Chondrocyte (in vitro differentiated cells): Measurements from ENCODE around the gene VANGL1. TPM values are rescaled to one million over a fixed set of nuclear protein-coding genes. Genes with fewer than 3 reads are reported as not detected.
"Not testable (repeated sequence)": the region's sequence is repeated elsewhere in the genome, so short reads cannot be mapped to it uniquely, and the experiment has no call there.

ENCODE experiments used
- DNase-seq: peaks from one replicate; pipeline ENCODE4 v3.0.0; 2021; ENCODE audit warnings: mixed read lengths, low spot score
- H3K27ac Mint-ChIP-seq: one replicate; pipeline ENCODE4 v1.8.0; 2021; ENCODE audit warnings: mild to moderate bottlenecking, moderate library complexity, mixed read lengths; ENCODE audit not compliant: unreplicated experiment
- H3K27me3 Mint-ChIP-seq: 2 replicates; pipeline ENCODE4 v1.8.0; 2021; ENCODE audit warnings: low read depth, mixed read lengths
- H3K36me3 Mint-ChIP-seq: 2 replicates; pipeline ENCODE4 v1.8.0; 2021; ENCODE audit warnings: low read depth, mixed read lengths
- H3K4me1 Mint-ChIP-seq: 2 replicates; pipeline ENCODE4 v1.8.0; 2021; ENCODE audit warnings: low read depth, mild to moderate bottlenecking, mixed read lengths
- H3K4me3 Mint-ChIP-seq: one replicate; pipeline ENCODE4 v1.8.0; 2021; ENCODE audit warnings: mild to moderate bottlenecking, moderate library complexity, mixed read lengths; ENCODE audit not compliant: unreplicated experiment
- H3K9me3 Mint-ChIP-seq: 2 replicates; pipeline ENCODE4 v1.8.0; 2021; ENCODE audit warnings: low read depth, mixed read lengths
- total RNA-seq: library from RNA; stranded (reverse); gene quantifications from 3 replicates; pipeline ENCODE4 v1.2.1, GENCODE V29; 2021
- TF ChIP-seq, protein P1 (sequence below): fragments of 200-600 bp; sonication (generic); IDR thresholded peaks from 2 replicates; pipeline ENCODE4 v1.5.0; 2021; ENCODE audit warnings: antibody characterized with exemption, mild to moderate bottlenecking, moderate library complexity

The VANGL1 gene
- total RNA-seq, 1 donor from 2014 or later: 16.2 TPM

DNA sequence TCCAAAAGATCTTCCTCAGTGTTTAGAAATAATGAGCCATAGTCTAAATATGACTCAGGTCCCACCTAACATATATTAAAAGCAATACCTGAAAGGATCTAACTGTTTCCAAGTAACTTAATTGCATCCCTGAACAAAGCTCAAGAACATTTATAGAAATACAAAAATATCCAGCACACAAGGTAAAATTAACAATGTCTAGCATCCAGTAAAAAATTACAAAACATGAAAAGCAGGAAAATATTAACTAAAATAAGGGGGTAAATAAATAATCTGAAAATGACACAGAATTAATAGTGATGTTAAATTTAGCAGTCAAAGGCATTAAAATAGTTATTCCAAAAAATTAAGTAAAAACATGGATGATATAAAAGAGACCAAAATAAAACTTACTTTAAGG lies 21.3 kb upstream of the VANGL1 start:
- Mint-ChIP-seq H3K36me3 (peaks cover 13% of the 10 kb centered on the region), H3K9me3 (peaks cover 29% of the 10 kb centered on the region), H3K27ac (no peak overlapping the region), H3K4me1 (no peaks in the 10 kb centered on the region), H3K4me3 (no peak overlapping the region), H3K27me3 (peaks cover 23% of the 10 kb centered on the region)
- DNase-seq: no peak
- TF ChIP-seq, protein P1, sequence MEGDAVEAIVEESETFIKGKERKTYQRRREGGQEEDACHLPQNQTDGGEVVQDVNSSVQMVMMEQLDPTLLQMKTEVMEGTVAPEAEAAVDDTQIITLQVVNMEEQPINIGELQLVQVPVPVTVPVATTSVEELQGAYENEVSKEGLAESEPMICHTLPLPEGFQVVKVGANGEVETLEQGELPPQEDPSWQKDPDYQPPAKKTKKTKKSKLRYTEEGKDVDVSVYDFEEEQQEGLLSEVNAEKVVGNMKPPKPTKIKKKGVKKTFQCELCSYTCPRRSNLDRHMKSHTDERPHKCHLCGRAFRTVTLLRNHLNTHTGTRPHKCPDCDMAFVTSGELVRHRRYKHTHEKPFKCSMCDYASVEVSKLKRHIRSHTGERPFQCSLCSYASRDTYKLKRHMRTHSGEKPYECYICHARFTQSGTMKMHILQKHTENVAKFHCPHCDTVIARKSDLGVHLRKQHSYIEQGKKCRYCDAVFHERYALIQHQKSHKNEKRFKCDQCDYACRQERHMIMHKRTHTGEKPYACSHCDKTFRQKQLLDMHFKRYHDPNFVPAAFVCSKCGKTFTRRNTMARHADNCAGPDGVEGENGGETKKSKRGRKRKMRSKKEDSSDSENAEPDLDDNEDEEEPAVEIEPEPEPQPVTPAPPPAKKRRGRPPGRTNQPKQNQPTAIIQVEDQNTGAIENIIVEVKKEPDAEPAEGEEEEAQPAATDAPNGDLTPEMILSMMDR: no peak

DNA sequence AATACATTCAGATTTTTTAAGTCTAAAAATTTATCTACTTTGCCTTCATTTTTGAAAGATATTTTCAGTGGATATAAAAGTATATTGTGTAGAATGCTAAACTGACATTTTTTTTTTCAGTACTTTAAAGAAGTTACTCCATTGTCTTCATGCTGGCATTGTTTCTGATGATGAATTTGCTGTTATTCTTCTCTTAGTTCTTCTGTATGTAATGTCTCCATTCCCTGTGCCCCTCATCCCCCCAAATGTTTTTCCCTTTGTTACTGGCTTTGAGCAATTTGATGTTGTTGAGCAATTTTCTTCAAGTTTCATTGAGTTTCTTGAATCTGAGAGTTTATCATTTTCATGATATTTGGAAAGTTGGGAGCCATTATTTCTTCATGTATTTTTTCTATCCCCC lies 20.8 kb upstream of the VANGL1 start:
- no peaks in the 10 kb centered on the region for H3K4me1 Mint-ChIP-seq
- TF ChIP-seq, protein P1: no peak
- H3K4me3 Mint-ChIP-seq: no peak overlapping the region
- H3K27me3 Mint-ChIP-seq: peaks cover 21% of the 10 kb centered on the region
- H3K27ac Mint-ChIP-seq: no peak overlapping the region
- peaks cover 29% of the 10 kb centered on the region for H3K9me3 Mint-ChIP-seq
- no peak for DNase-seq
- peaks cover 13% of the 10 kb centered on the region for H3K36me3 Mint-ChIP-seq

DNA sequence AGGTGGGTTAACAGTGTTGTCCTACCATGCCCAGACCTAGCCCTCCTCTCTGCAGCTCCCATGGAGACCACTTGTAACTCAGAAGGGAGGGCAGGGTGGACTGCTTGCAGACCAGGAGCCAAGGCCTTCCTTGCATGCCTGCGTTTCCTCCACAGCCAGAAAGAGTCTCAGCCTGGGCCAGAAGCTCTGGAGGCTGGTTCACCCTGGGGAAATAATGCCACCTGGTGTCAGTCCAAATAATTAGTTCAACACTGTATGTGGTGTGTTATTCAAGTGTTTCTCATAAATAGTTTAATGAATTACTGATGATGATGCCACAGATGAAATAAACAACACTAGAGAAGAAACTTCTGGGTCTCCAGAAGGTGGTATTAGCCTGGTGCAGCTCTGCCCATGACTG lies 16.9 kb upstream of the VANGL1 start:
- H3K36me3 Mint-ChIP-seq: peaks cover 14% of the 10 kb centered on the region
- TF ChIP-seq, protein P1: peak; percentile 37
- H3K4me3 Mint-ChIP-seq: no peak overlapping the region
- H3K4me1 Mint-ChIP-seq: no peaks in the 10 kb centered on the region
- peaks cover 15% of the 10 kb centered on the region for H3K27me3 Mint-ChIP-seq
- DNase-seq: no peak
- H3K27ac Mint-ChIP-seq: no peak overlapping the region
- H3K9me3 Mint-ChIP-seq: peaks cover 26% of the 10 kb centered on the region

DNA sequence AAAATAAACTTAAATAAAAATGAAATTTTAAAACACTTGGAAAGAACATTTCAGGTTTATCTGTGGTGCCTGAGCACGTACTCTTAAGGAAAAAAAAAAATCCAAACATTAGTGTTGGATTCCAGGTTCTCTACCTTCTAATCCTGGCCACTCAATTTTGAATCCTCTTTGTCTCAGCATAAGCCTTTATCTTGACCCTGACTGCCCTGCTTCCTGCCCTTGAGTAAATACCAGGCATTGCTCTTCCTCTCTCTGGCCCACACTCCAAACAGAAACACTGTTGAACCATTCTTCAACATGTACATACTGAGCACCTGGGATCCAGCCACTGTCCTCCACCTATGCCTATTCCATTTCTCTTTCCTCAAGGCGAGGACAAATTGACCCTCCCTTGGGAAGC lies 11.4 kb upstream of the VANGL1 start:
- no peak overlapping the region for H3K27ac Mint-ChIP-seq
- peaks cover 41% of the 10 kb centered on the region for H3K27me3 Mint-ChIP-seq

DNA sequence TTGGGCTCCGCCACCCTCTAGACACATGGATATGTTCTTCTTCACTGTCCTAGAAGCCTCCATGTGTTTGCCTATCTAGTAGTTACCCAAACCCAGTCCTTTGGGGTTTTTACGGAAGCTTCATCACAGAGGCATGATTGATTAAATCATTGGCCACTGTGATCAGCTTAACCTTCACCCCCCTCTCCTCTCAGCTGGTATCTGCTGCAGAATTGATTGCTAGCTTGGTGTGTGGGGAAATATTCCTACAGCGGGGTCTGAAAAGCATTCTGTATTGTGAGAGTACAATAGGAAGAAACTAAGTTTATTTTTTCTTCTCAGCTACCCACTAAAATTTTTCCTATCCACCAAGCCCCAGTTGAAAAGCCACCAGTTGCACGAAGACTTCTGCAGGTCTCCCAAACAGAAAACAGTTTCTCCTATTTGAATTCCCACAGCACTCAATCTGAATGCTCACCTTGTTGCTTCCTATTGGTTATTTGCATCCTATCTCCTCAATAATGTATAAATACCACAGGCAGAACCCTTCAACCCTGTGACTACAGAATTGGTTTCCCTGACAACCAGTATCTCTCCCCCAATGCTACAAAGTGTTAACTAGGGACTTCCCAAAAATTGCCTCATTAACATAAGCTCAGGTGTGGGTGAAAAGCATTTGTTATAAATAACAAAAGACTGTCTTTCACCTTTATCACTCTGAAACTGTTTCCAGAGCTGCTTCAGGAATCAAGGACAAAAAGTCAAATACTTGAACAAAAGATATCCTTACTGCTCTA lies 9.3 kb upstream of the VANGL1 start:
- DNase-seq: no peak
- Mint-ChIP-seq H3K9me3 (peaks cover 25% of the 10 kb centered on the region), H3K4me1 (no peaks in the 10 kb centered on the region), H3K27ac (no peak overlapping the region), H3K27me3 (peaks cover 43% of the 10 kb centered on the region), H3K36me3 (peaks cover 17% of the 10 kb centered on the region), H3K4me3 (no peak overlapping the region)
- TF ChIP-seq, protein P1: no peak

More for the DNA sequence above, 11.4 kb upstream of the VANGL1 start:
- peaks cover 11% of the 10 kb centered on the region for H3K9me3 Mint-ChIP-seq
- H3K36me3 Mint-ChIP-seq: peaks cover 7% of the 10 kb centered on the region
- H3K4me1 Mint-ChIP-seq: no peaks in the 10 kb centered on the region
- H3K4me3 Mint-ChIP-seq: no peak overlapping the region
- DNase-seq: no peak
- TF ChIP-seq, protein P1: no peak

DNA sequence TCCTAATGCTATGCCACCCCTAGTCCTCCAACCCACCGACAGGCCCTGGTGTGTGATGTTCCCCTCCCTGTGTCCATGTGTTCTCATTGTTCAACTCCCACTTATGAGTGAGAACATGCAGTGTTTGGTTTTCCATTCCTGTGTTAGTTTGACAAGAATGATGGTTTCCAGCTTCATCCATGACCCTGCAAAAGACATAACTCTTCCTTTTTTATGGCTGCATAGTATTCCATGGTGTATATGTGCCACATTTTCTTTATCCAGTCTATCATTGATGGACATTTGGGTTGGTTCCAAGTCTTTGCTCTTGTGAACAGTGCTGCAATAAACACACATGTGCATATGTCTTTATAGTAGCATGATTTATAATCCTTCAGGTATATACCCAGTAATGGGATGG lies 8.2 kb upstream of the VANGL1 start:
- Mint-ChIP-seq H3K9me3 (peaks cover 31% of the 10 kb centered on the region), H3K27me3 (peaks cover 46% of the 10 kb centered on the region), H3K36me3 (peaks cover 21% of the 10 kb centered on the region)
- not testable (repeated sequence) for H3K4me3 Mint-ChIP-seq, H3K4me1 Mint-ChIP-seq, H3K27ac Mint-ChIP-seq, DNase-seq

DNA sequence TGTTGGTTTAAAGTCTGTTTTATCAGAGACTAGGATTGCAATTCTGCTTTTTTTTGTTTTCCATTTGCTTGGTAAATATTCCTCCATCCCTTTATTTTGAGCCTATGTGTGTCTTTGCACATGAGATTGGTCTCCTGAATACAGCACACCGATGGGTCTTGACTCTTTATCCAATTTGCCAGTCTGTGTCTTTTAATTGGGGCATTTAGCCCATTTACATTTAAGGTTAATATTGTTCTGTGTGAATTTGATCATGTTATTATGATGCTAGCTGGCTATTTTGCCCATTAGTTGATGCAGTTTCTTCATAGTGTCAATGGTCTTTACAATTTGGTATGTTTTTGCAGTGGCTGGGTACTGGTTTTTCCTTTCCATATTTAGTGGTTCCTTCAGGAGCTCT lies 4.5 kb upstream of the VANGL1 start:
- not testable (repeated sequence) for H3K4me1 Mint-ChIP-seq, H3K27ac Mint-ChIP-seq, H3K4me3 Mint-ChIP-seq, DNase-seq
- peaks cover 33% of the 10 kb centered on the region for H3K9me3 Mint-ChIP-seq
- peaks cover 30% of the 10 kb centered on the region for H3K27me3 Mint-ChIP-seq
- peaks cover 22% of the 10 kb centered on the region for H3K36me3 Mint-ChIP-seq
